Measurements from ENCODE around the gene HDDC3. TPM values are rescaled to one million over a fixed set of nuclear protein-coding genes. Genes with fewer than 3 reads are reported as not detected.

The HDDC3 gene
- total RNA-seq, 1 experiment from 2014 or later, result 13.3 TPM

GRCh38 chr15:90947577-90948357, 15.4 kb upstream of the HDDC3 start:
- H3T11ph ChIP-seq (ENCODE audit: low read length), result no peak overlapping the region
- no peaks in the 10 kb centered on the region for H3K79me1 ChIP-seq (ENCODE audit: insufficient read depth, low read depth, low read length, poor library complexity, severe bottlenecking)
- no peak overlapping the region for H2BK5ac ChIP-seq (ENCODE audit: insufficient read length, low read length)
- H3K14ac ChIP-seq (ENCODE audit: insufficient read depth, low read length), result no peak overlapping the region
- H3K9me3 ChIP-seq (ENCODE audit: control insufficient read depth, low read depth, low read length), result no peaks in the 10 kb centered on the region
- H3K56ac ChIP-seq (ENCODE audit: insufficient read length, low read depth, low read length), result no peak overlapping the region
- Mint-ChIP-seq H3K27me3 (ENCODE audit: low read depth) (no peaks in the 10 kb centered on the region), H3K4me3 (no peak overlapping the region), H3K36me3 (ENCODE audit: insufficient read depth in 1 of 3, low read depth in 3 of 3) (peaks cover 39 to 88% (median 69%) of the 10 kb centered on the region in 3 experiments; a peak in 6 of 7 replicates), H3K9me3 (no peaks in the 10 kb centered on the region), H3K27ac (no peak overlapping the region; a peak in 1 of 7 replicates), H3K4me1 (no peaks in the 10 kb centered on the region)
- H3K23me2 ChIP-seq (ENCODE audit: insufficient read length, low read depth, low read length, poor library complexity, severe bottlenecking), result peaks cover 3% of the 10 kb centered on the region
- no peaks in the 10 kb centered on the region for H3K79me2 ChIP-seq (ENCODE audit: insufficient read depth, low read length)
- no peak overlapping the region for H4K91ac ChIP-seq (ENCODE audit: insufficient read length, low read depth, low read length)
- H2BK120ac ChIP-seq (ENCODE audit: low read depth, low read length, poor library complexity, severe bottlenecking), result no peak overlapping the region
- no peaks in the 10 kb centered on the region for H3K27me3 ChIP-seq (ENCODE audit: insufficient read depth, low read length)
- H3K4me2 ChIP-seq (ENCODE audit: insufficient read depth, insufficient read length, low read length), result no peak overlapping the region
- no peak for TF ChIP-seq CTCF (conservative IDR thresholded peaks at IDR 0.05)
- H4K5ac ChIP-seq (ENCODE audit: insufficient read length, low read depth, low read length), result no peak overlapping the region
- no CpG with 5 or more reads among the region's 18 CpGs for WGBS (ENCODE audit: extremely low coverage, insufficient read length, low lambda C conversion rate)
- H3K9ac ChIP-seq (ENCODE audit: extremely low read depth, insufficient read length, low read length), result no peak overlapping the region
- H3K4ac ChIP-seq (ENCODE audit: low read depth, low read length), result no peak overlapping the region
- no peak overlapping the region for H2AK5ac ChIP-seq (ENCODE audit: insufficient read length, low read length)
- no peaks in the 10 kb centered on the region for H4K20me1 ChIP-seq (ENCODE audit: control insufficient read depth, insufficient read depth, insufficient read length)
- no peaks in the 10 kb centered on the region for H3K4me1 ChIP-seq (ENCODE audit: insufficient read depth, low read length)
- H2BK12ac ChIP-seq (ENCODE audit: insufficient read length, low read depth, low read length), result no peak overlapping the region
- no peak overlapping the region for H2BK20ac ChIP-seq (ENCODE audit: low read depth, low read length, poor library complexity, severe bottlenecking)
- no peak for DNase-seq
- H4K8ac ChIP-seq (replicated peaks; ENCODE audit: insufficient read length, low read depth, low read length), result no peak overlapping the region
- H3K27ac ChIP-seq (ENCODE audit: insufficient read length, low read depth, low read length), result no peak overlapping the region
- no peak overlapping the region for H3K18ac ChIP-seq (ENCODE audit: insufficient read length, low read depth, low read length)
- H2AFZ ChIP-seq (ENCODE audit: low read length), result no peak overlapping the region
- H3K23ac ChIP-seq (ENCODE audit: insufficient read length, low read depth, low read length), result no peak overlapping the region
- no peak overlapping the region for H2BK15ac ChIP-seq (ENCODE audit: low read depth, low read length)
